HepG2 (cell line): ENCODE measurements around the gene NMBR. TPM values are rescaled to one million over a fixed set of nuclear protein-coding genes. Genes with fewer than 3 reads are reported as not detected.

ENCODE experiments used
- BCL6 ChIP-seq: IDR thresholded peaks from 2 replicates; pipeline ENCODE4 v1.6.1; 2016; ENCODE audit warnings: missing genetic modification reagents, missing compliant biosample characterization
- BORCS8-MEF2B ChIP-seq: sonication (generic); formaldehyde crosslinking; IDR thresholded peaks from 2 replicates; pipeline ENCODE4 v1.8.0; 2022; ENCODE audit warnings: mild to moderate bottlenecking, missing genetic modification reagents
- E2F1 ChIP-seq: sonication (generic); formaldehyde crosslinking; IDR thresholded peaks from 2 replicates; pipeline ENCODE4 v1.5.0; 2020; ENCODE audit warnings: missing genetic modification reagents
- E2F2 ChIP-seq: sonication (generic); formaldehyde crosslinking; IDR thresholded peaks from 2 replicates; pipeline ENCODE4 v1.4.0; 2020; ENCODE audit warnings: missing genetic modification reagents, borderline replicate concordance
- MAFK ChIP-seq, 2 experiments: IDR thresholded peaks in 1 of 2; conservative IDR thresholded peaks in 1 of 2; 2 replicates each; pipeline ENCODE4 v1.6.1; 2011; ENCODE audit warnings: improper control_type of control experiment in 2 of 2, low read length in 2 of 2
- RAD21 ChIP-seq: fragments of 450-650 bp; formaldehyde crosslinking; IDR thresholded peaks from 2 replicates; pipeline ENCODE4 v1.5.0; 2020; ENCODE audit warnings: mild to moderate bottlenecking
- RBAK ChIP-seq: sonication (generic); formaldehyde crosslinking; IDR thresholded peaks from 2 replicates; pipeline ENCODE4 v1.5.1; 2020; ENCODE audit warnings: mild to moderate bottlenecking, missing genetic modification reagents
- RBM39 ChIP-seq: fragments of 200-400 bp; formaldehyde crosslinking; IDR thresholded peaks from one replicate; pipeline ENCODE4 v1.6.1; 2018; ENCODE audit warnings: antibody characterized with exemption, mild to moderate bottlenecking, low read depth, low read length; ENCODE audit not compliant: poor library complexity, severe bottlenecking
- SMARCE1 ChIP-seq: fragments of 450-650 bp; IDR thresholded peaks from 2 replicates; pipeline ENCODE4 v1.6.1; 2017; ENCODE audit warnings: borderline replicate concordance
- SRF ChIP-seq: IDR thresholded peaks from 2 replicates; pipeline ENCODE4 v1.6.1; 2011; ENCODE audit warnings: mild to moderate bottlenecking, low read depth, low read length, moderate library complexity
- STAT5B ChIP-seq: sonication (generic); formaldehyde crosslinking; IDR thresholded peaks from 2 replicates; pipeline ENCODE4 v1.4.0; 2020; ENCODE audit warnings: missing genetic modification reagents
- THRA ChIP-seq: sonication (generic); formaldehyde crosslinking; IDR thresholded peaks from 2 replicates; pipeline ENCODE4 v1.4.0; 2020; ENCODE audit warnings: missing genetic modification reagents, borderline replicate concordance
- ZKSCAN5 ChIP-seq: sonication (generic); formaldehyde crosslinking; IDR thresholded peaks from 2 replicates; pipeline ENCODE4 v1.5.1; 2020; ENCODE audit warnings: mild to moderate bottlenecking, missing genetic modification reagents
- ZNF205 ChIP-seq: IDR thresholded peaks from 2 replicates; pipeline ENCODE4 v1.6.1; 2018; ENCODE audit warnings: missing biosample characterization, missing genetic modification reagents
- ZNF446 ChIP-seq: sonication (generic); formaldehyde crosslinking; IDR thresholded peaks from 2 replicates; pipeline ENCODE4 v1.5.0; 2020; ENCODE audit warnings: mild to moderate bottlenecking, missing genetic modification reagents
- ZNF672 ChIP-seq: sonication (generic); formaldehyde crosslinking; IDR thresholded peaks from 2 replicates; pipeline ENCODE4 v1.8.1; 2022; ENCODE audit warnings: missing genetic modification reagents
- ZNF737 ChIP-seq: sonication (generic); formaldehyde crosslinking; IDR thresholded peaks from 2 replicates; pipeline ENCODE4 v1.5.0; 2020; ENCODE audit warnings: missing genetic modification reagents, mild to moderate bottlenecking, borderline replicate concordance
- ZNF761 ChIP-seq: sonication (generic); formaldehyde crosslinking; conservative IDR thresholded peaks from 2 replicates; pipeline ENCODE4 v1.4.0; 2020; ENCODE audit warnings: mild to moderate bottlenecking, missing genetic modification reagents
- ZNF883 ChIP-seq: sonication (generic); formaldehyde crosslinking; IDR thresholded peaks from 2 replicates; pipeline ENCODE4 v1.5.1; 2020; ENCODE audit warnings: mild to moderate bottlenecking, missing genetic modification reagents; ENCODE audit errors: not compliant biosample characterization
- polyA plus RNA-seq, 8 experiments: library from polyadenylated mRNA; depleted of rRNA in 3 of 8; stranded (reverse) in 7 of 8; unstranded in 1 of 8; fragments of >200 nt; fragmentation: Illumina TruSeq in 4 of 8; extraction: Trizol in 4 of 8; gene quantifications; 2 replicates each; pipeline versions ENCODE4 v1.2.1 to v1.2.3, GENCODE V29; 2011 to 2016; ENCODE audit warnings: low read depth in 4 of 8, missing spikeins in 1 of 8, mixed read lengths in 1 of 8; ENCODE audit not compliant: insufficient read depth in 1 of 8
- total RNA-seq, 5 experiments: library from RNA; depleted of rRNA; stranded (reverse); fragments of >200 nt; fragmentation: Illumina TruSeq; extraction: Trizol; gene quantifications; 2 replicates each; pipeline ENCODE4 v1.2.3, GENCODE V29; 2016; ENCODE audit warnings: low read depth in 1 of 5
- TF ChIP-seq, protein P1 (sequence below): sonication (generic); formaldehyde crosslinking; IDR thresholded peaks from 2 replicates; pipeline ENCODE4 v1.4.0; 2020; ENCODE audit warnings: missing genetic modification reagents

NMBR gene
- total and polyA plus RNA-seq, 2 of the 13 experiments (the other 11 are each of a cell fraction or from before 2014, with no cell fraction given): not detected

DNA sequence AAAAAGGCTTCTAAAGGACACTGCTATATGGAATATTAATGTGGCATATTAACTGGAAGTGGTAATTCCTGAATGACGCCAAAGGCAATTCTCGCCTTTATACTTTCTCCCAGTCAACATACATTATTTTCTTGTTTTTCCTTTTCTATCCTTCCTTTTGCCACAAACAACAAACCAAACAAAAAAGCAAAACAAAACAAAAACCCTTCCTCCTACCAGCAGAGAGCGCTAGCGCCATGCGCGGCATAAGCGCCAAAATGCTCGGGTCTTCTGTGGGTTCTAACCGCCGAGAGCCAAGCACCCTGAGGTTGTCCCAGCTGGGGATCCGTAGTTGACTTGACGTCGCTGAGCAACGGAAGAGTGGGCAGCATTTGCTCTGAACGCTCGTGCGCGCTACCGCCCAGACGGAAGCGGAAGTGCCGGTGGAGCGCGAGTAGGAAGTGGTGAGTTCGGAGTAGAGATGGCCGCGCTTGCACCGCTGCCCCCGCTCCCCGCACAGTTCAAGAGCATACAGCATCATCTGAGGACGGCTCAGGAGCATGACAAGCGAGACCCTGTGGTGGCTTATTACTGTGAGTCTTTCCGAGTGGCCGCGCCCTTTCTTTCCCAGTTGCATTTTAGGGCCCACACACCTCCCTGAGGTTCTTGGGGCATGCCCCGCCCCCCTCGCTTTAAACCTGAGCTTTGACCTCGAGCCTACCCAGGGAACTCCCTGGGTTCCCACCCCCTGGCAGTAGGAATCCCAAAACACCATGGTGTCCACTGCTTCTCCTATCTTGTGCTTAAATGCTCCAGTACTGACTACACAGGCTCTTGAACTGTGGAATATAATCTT, at the start of gene NMBR, which contains the start of gene VTA1 (continued):
- TF ChIP-seq THRA (CRISPR knock-in tag) (peak; percentile 73; the same call in 1 of the 2 replicates), BCL6 (CRISPR knock-in tag) (peak; percentile 71), RBM39 (peak; percentile 63), ZNF672 (CRISPR knock-in tag) (no peak), MAFK (conservative IDR thresholded peaks at IDR 0.05 in 1 of 2, IDR thresholded peaks at IDR 0.05 in 1 of 2; ENCODE audit: low read length in 2 of 2) (no peak), SRF (no peak), ZNF446 (no peak; the same call in 1 of the 2 replicates), STAT5B (no peak), ZKSCAN5 (no peak), SMARCE1 (no peak), ZNF883 (peak; percentile 89), ZNF737 (CRISPR knock-in tag) (no peak; the same call in 1 of the 2 replicates), E2F1 (CRISPR knock-in tag) (peak; percentile 97), ZNF761 (CRISPR knock-in tag) (0 out of 2 replicates have a peak, but pooled peaks have one; percentile 44), ZNF205 (CRISPR knock-in tag) (peak; percentile 98), RBAK (CRISPR knock-in tag) (no peak), RAD21 (CRISPR knock-in tag) (peak; percentile 93), E2F2 (CRISPR knock-in tag) (peak; percentile 93; the same call in 1 of the 2 replicates), BORCS8-MEF2B (CRISPR knock-in tag) (peak; percentile 95)
- TF ChIP-seq, protein P1, sequence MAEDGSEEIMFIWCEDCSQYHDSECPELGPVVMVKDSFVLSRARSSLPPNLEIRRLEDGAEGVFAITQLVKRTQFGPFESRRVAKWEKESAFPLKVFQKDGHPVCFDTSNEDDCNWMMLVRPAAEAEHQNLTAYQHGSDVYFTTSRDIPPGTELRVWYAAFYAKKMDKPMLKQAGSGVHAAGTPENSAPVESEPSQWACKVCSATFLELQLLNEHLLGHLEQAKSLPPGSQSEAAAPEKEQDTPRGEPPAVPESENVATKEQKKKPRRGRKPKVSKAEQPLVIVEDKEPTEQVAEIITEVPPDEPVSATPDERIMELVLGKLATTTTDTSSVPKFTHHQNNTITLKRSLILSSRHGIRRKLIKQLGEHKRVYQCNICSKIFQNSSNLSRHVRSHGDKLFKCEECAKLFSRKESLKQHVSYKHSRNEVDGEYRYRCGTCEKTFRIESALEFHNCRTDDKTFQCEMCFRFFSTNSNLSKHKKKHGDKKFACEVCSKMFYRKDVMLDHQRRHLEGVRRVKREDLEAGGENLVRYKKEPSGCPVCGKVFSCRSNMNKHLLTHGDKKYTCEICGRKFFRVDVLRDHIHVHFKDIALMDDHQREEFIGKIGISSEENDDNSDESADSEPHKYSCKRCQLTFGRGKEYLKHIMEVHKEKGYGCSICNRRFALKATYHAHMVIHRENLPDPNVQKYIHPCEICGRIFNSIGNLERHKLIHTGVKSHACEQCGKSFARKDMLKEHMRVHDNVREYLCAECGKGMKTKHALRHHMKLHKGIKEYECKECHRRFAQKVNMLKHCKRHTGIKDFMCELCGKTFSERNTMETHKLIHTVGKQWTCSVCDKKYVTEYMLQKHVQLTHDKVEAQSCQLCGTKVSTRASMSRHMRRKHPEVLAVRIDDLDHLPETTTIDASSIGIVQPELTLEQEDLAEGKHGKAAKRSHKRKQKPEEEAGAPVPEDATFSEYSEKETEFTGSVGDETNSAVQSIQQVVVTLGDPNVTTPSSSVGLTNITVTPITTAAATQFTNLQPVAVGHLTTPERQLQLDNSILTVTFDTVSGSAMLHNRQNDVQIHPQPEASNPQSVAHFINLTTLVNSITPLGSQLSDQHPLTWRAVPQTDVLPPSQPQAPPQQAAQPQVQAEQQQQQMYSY (CRISPR knock-in tag): no peak; the same call in 1 of the 2 replicates
